ENCODE data around the gene TRIP10. TPM values are rescaled to one million over a fixed set of nuclear protein-coding genes. Genes with fewer than 3 reads are reported as not detected.

TRIP10 gene
- total and polyA plus RNA-seq, 10 of the 15 experiments (the other 5 are each of a cell fraction or from before 2014, with no cell fraction given): 0.79 to 54.5 (median 32.5) TPM

DNA sequence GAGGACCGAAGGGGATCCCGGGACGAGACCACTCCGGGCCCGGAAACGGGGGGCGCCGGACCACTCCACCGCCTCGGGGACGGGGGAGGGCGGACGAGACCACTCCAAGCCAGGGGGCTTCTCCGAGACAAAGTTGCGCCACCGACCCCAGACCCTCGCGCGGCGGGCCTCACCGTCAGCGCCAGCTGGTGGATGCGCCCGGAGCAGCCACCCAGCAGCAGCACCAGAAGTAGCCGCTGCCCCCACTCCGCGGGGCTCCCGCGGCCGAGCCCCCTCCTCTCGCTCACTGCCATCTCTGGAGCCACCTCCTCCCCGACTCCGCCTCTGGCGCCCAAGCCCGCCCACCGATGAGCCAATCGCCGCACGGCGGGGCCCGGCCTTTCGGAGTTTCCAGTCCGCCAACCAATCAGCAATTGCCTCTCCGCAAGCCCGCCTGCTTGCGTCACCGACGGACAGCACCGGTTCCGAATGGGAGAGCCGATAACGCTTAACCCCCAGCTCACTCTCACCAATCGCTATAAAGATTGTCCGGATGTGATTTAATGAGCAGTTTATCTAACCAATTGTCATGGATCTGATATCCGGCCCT is 2.1 kb upstream of the TRIP10 start, which contains the start of gene GPR108 (continued):
- no peak for TF ChIP-seq ZNF687 (IDR thresholded peaks at IDR 0.05)
- TF ChIP-seq NBN (IDR thresholded peaks at IDR 0.05): peak; percentile 93
- TF ChIP-seq CBFB (IDR thresholded peaks at IDR 0.05; ENCODE audit: low read depth): no peak
- TF ChIP-seq IKZF1 (conservative IDR thresholded peaks at IDR 0.05): peak; percentile 82
- peak; percentile 65 for TF ChIP-seq NR2F1 (conservative IDR thresholded peaks at IDR 0.05)
- peak; percentile 100 for TF ChIP-seq ATF7 (IDR thresholded peaks at IDR 0.05; ENCODE audit: low read depth)
- TF ChIP-seq RCOR1 (conservative IDR thresholded peaks at IDR 0.05; ENCODE audit: low read depth, low read length): no peak
- TF ChIP-seq FOXK2 (IDR thresholded peaks at IDR 0.05): peak; percentile 100
- TF ChIP-seq, protein P1, sequence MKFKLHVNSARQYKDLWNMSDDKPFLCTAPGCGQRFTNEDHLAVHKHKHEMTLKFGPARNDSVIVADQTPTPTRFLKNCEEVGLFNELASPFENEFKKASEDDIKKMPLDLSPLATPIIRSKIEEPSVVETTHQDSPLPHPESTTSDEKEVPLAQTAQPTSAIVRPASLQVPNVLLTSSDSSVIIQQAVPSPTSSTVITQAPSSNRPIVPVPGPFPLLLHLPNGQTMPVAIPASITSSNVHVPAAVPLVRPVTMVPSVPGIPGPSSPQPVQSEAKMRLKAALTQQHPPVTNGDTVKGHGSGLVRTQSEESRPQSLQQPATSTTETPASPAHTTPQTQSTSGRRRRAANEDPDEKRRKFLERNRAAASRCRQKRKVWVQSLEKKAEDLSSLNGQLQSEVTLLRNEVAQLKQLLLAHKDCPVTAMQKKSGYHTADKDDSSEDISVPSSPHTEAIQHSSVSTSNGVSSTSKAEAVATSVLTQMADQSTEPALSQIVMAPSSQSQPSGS (IDR thresholded peaks at IDR 0.05; ENCODE audit: low read length): no peak
- no peak for TF ChIP-seq TCF7 (IDR thresholded peaks at IDR 0.05; ENCODE audit: borderline replicate concordance)
- peak; percentile 20 to 42; a peak in 2 of 3 replicates for TF ChIP-seq EGR1 (IDR thresholded peaks at IDR 0.05; ENCODE audit: borderline replicate concordance in 1 of 2, low read depth in 2 of 2, low read length in 2 of 2)
- 0 out of 3 replicates have a peak, but pooled peaks have one; percentile 11 for TF ChIP-seq POU2F2 (IDR thresholded peaks at IDR 0.05; ENCODE audit: borderline replicate concordance, low read depth, low read length)
- peak; percentile 16; the same call in 1 of the 2 replicates for TF ChIP-seq MXI1 (IDR thresholded peaks at IDR 0.05; ENCODE audit: low read depth, low read length)
- TF ChIP-seq ZNF217 (IDR thresholded peaks at IDR 0.05): no peak; the same call in 1 of the 2 replicates
- no peak; the same call in 1 of the 2 replicates for TF ChIP-seq EED (IDR thresholded peaks at IDR 0.05; ENCODE audit: low read depth)
- peak; percentile 78 for TF ChIP-seq SIX5 (IDR thresholded peaks at IDR 0.05; ENCODE audit: low read depth, low read length, severe bottlenecking)
- TF ChIP-seq FOS (IDR thresholded peaks at IDR 0.05; ENCODE audit: borderline replicate concordance, extremely low read depth, insufficient read length): peak; percentile 95
- TF ChIP-seq, protein P2, sequence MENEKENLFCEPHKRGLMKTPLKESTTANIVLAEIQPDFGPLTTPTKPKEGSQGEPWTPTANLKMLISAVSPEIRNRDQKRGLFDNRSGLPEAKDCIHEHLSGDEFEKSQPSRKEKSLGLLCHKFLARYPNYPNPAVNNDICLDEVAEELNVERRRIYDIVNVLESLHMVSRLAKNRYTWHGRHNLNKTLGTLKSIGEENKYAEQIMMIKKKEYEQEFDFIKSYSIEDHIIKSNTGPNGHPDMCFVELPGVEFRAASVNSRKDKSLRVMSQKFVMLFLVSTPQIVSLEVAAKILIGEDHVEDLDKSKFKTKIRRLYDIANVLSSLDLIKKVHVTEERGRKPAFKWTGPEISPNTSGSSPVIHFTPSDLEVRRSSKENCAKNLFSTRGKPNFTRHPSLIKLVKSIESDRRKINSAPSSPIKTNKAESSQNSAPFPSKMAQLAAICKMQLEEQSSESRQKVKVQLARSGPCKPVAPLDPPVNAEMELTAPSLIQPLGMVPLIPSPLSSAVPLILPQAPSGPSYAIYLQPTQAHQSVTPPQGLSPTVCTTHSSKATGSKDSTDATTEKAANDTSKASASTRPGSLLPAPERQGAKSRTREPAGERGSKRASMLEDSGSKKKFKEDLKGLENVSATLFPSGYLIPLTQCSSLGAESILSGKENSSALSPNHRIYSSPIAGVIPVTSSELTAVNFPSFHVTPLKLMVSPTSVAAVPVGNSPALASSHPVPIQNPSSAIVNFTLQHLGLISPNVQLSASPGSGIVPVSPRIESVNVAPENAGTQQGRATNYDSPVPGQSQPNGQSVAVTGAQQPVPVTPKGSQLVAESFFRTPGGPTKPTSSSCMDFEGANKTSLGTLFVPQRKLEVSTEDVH (IDR thresholded peaks at IDR 0.05; ENCODE audit: low read depth, partially characterized antibody): no peak
- TF ChIP-seq NKRF (conservative IDR thresholded peaks at IDR 0.05): no peak; the same call in 1 of the 2 replicates
- TF ChIP-seq MEF2B (IDR thresholded peaks at IDR 0.05; ENCODE audit: partially characterized antibody, poor library complexity, severe bottlenecking): peak; percentile 12
- TF ChIP-seq PAX5 (IDR thresholded peaks at IDR 0.05; ENCODE audit: borderline replicate concordance, low read depth, low read length): no peak

All from GM12878 (cell line).